ENCODE results near the gene LRRFIP2.

Gene LRRFIP2

GRCh38 chr3:37071921-37072320, 102.5 kb downstream of the LRRFIP2 start:
- TF ChIP-seq, protein P1, sequence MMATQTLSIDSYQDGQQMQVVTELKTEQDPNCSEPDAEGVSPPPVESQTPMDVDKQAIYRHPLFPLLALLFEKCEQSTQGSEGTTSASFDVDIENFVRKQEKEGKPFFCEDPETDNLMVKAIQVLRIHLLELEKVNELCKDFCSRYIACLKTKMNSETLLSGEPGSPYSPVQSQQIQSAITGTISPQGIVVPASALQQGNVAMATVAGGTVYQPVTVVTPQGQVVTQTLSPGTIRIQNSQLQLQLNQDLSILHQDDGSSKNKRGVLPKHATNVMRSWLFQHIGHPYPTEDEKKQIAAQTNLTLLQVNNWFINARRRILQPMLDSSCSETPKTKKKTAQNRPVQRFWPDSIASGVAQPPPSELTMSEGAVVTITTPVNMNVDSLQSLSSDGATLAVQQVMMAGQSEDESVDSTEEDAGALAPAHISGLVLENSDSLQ (IDR thresholded peaks at IDR 0.05) = no peak
- TF ChIP-seq LEF1 (IDR thresholded peaks at IDR 0.05; ENCODE audit: borderline replicate concordance) = no peak
- no peak for TF ChIP-seq FOXK2 (IDR thresholded peaks at IDR 0.05)
- TF ChIP-seq TARDBP (IDR thresholded peaks at IDR 0.05) = no peak
- no peak for TF ChIP-seq L3MBTL2 (conservative IDR thresholded peaks at IDR 0.05)
- TF ChIP-seq NFRKB (IDR thresholded peaks at IDR 0.05) = no peak
- no peak for TF ChIP-seq HDGF (IDR thresholded peaks at IDR 0.05; ENCODE audit: borderline replicate concordance)
- no peak for TF ChIP-seq SUZ12 (IDR thresholded peaks at IDR 0.05)
- TF ChIP-seq BHLHE40 (IDR thresholded peaks at IDR 0.05; ENCODE audit: borderline replicate concordance) = no peak
- no peak for TF ChIP-seq FOXA1 (IDR thresholded peaks at IDR 0.05)
- no peak for TF ChIP-seq SP1 (IDR thresholded peaks at IDR 0.05)
- no peak for TF ChIP-seq FOXM1 (IDR thresholded peaks at IDR 0.05; ENCODE audit: borderline replicate concordance)
- TF ChIP-seq ZNF384 (IDR thresholded peaks at IDR 0.05) = no peak
- no peak for TF ChIP-seq ARNT (IDR thresholded peaks at IDR 0.05)
- TF ChIP-seq ELF4 (IDR thresholded peaks at IDR 0.05) = no peak
- TF ChIP-seq CTBP1 (IDR thresholded peaks at IDR 0.05; ENCODE audit: borderline replicate concordance) = no peak
- POLR2A ChIA-PET = no interaction called here
- CTCF ChIA-PET = no interaction called here
- no peak for DNase-seq (ENCODE audit: extremely low spot score)

GRCh38 chr3:37068031-37068430, 106.4 kb downstream of the LRRFIP2 start:
- CTCF ChIA-PET = no interaction called here
- POLR2A ChIA-PET = no interaction called here
- DNase-seq (ENCODE audit: extremely low spot score) = no peak
- TF ChIP-seq FOXK2 (IDR thresholded peaks at IDR 0.05) (no peak), L3MBTL2 (conservative IDR thresholded peaks at IDR 0.05) (no peak), BHLHE40 (IDR thresholded peaks at IDR 0.05; ENCODE audit: borderline replicate concordance) (no peak), HDGF (IDR thresholded peaks at IDR 0.05; ENCODE audit: borderline replicate concordance) (no peak), TARDBP (IDR thresholded peaks at IDR 0.05) (no peak), SP1 (IDR thresholded peaks at IDR 0.05) (no peak), ZNF384 (IDR thresholded peaks at IDR 0.05) (no peak), NFRKB (IDR thresholded peaks at IDR 0.05) (no peak), FOXM1 (IDR thresholded peaks at IDR 0.05; ENCODE audit: borderline replicate concordance) (no peak), SUZ12 (IDR thresholded peaks at IDR 0.05) (no peak)

GRCh38 chr3:37067577-37067976, 106.8 kb downstream of the LRRFIP2 start:
- TF ChIP-seq SP1 (IDR thresholded peaks at IDR 0.05) (no peak), HDGF (IDR thresholded peaks at IDR 0.05; ENCODE audit: borderline replicate concordance) (no peak), LEF1 (IDR thresholded peaks at IDR 0.05; ENCODE audit: borderline replicate concordance) (no peak), ELF4 (IDR thresholded peaks at IDR 0.05) (no peak), ZNF384 (IDR thresholded peaks at IDR 0.05) (no peak), CTBP1 (IDR thresholded peaks at IDR 0.05; ENCODE audit: borderline replicate concordance) (no peak), SUZ12 (IDR thresholded peaks at IDR 0.05) (no peak), TARDBP (IDR thresholded peaks at IDR 0.05) (no peak), BHLHE40 (IDR thresholded peaks at IDR 0.05; ENCODE audit: borderline replicate concordance) (no peak), NFRKB (IDR thresholded peaks at IDR 0.05) (no peak), FOXK2 (IDR thresholded peaks at IDR 0.05) (no peak), FOXM1 (IDR thresholded peaks at IDR 0.05; ENCODE audit: borderline replicate concordance) (no peak), ARNT (IDR thresholded peaks at IDR 0.05) (no peak), FOXA1 (IDR thresholded peaks at IDR 0.05) (no peak), L3MBTL2 (conservative IDR thresholded peaks at IDR 0.05) (no peak)
- TF ChIP-seq, protein P1 (IDR thresholded peaks at IDR 0.05) = no peak
- ChIA-PET POLR2A (no interaction called here), CTCF (no interaction called here)
- DNase-seq (ENCODE audit: extremely low spot score) = no peak

GRCh38 chr3:37064747-37065146, 109.6 kb downstream of the LRRFIP2 start:
- CTCF ChIA-PET = no interaction called here
- DNase-seq (ENCODE audit: extremely low spot score) = no peak
- POLR2A ChIA-PET = no interaction called here
- TF ChIP-seq SUZ12 (IDR thresholded peaks at IDR 0.05) (no peak), TARDBP (IDR thresholded peaks at IDR 0.05) (no peak), BHLHE40 (IDR thresholded peaks at IDR 0.05; ENCODE audit: borderline replicate concordance) (no peak), ZNF384 (IDR thresholded peaks at IDR 0.05) (no peak), NFRKB (IDR thresholded peaks at IDR 0.05) (no peak), HDGF (IDR thresholded peaks at IDR 0.05; ENCODE audit: borderline replicate concordance) (no peak), FOXA1 (IDR thresholded peaks at IDR 0.05) (no peak), ARNT (IDR thresholded peaks at IDR 0.05) (no peak), SP1 (IDR thresholded peaks at IDR 0.05) (no peak), LEF1 (IDR thresholded peaks at IDR 0.05; ENCODE audit: borderline replicate concordance) (no peak), FOXM1 (IDR thresholded peaks at IDR 0.05; ENCODE audit: borderline replicate concordance) (no peak), ELF4 (IDR thresholded peaks at IDR 0.05) (no peak), FOXK2 (IDR thresholded peaks at IDR 0.05) (no peak), CTBP1 (IDR thresholded peaks at IDR 0.05; ENCODE audit: borderline replicate concordance) (no peak), L3MBTL2 (conservative IDR thresholded peaks at IDR 0.05) (no peak)
- TF ChIP-seq, protein P1 (IDR thresholded peaks at IDR 0.05) = no peak

DNA sequence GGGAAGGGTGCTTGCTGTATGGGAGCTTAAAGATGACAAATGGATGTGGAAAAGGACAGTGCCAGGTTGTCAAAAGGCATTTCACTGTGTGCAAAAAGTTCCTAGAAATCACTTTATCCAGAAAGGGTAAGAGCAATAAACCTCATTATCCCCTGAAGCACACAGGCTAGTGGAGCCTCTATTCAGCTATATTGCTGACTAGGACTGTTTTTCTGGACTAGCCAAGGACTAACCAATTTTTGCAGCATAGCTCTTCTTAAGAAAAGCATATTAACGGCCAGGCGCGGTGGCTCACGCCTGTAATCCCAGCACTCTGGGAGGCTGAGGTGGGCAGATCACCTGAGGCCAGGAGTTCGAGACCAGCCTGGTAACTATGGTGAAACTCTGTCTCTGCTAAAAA, 116.3 kb downstream of the LRRFIP2 start:
- no peak for TF ChIP-seq CTBP1 (IDR thresholded peaks at IDR 0.05; ENCODE audit: borderline replicate concordance)
- no peak for TF ChIP-seq NFRKB (IDR thresholded peaks at IDR 0.05)
- TF ChIP-seq, protein P1 (IDR thresholded peaks at IDR 0.05) = no peak
- no peak for TF ChIP-seq LEF1 (IDR thresholded peaks at IDR 0.05; ENCODE audit: borderline replicate concordance)
- no peak for TF ChIP-seq ARNT (IDR thresholded peaks at IDR 0.05)
- TF ChIP-seq FOXA1 (IDR thresholded peaks at IDR 0.05) = no peak
- no peak for TF ChIP-seq L3MBTL2 (conservative IDR thresholded peaks at IDR 0.05)
- no peak for TF ChIP-seq FOXM1 (IDR thresholded peaks at IDR 0.05; ENCODE audit: borderline replicate concordance)
- no peak for TF ChIP-seq TARDBP (IDR thresholded peaks at IDR 0.05)
- DNase-seq (ENCODE audit: extremely low spot score) = no peak
- ChIA-PET POLR2A (no interaction called here), CTCF (no interaction called here)
